ENCODE results near the gene IL20RA.
"Not testable (repeated sequence)": the region's sequence is repeated elsewhere in the genome, so short reads cannot be mapped to it uniquely, and the experiment has no call there.

The IL20RA gene

DNA sequence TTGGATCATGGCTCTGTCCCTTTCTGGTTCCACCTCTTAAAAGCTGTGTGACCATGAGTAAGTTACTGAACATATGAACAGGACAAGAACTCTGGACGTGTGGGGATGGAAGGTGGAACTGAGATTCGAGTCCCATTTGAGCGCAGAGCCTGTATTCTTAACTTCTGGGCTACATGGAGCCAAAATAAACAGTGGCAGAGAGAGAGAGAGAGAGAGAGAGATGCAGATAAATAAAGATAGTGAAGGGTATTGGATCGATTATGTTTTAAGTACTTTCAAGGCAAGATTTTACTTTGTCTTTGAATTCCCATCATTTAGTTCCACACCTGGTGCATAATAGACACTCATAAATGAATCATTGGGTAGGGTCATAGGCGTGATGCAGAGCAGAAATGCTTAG lies 82.9 kb downstream of the IL20RA start:
- no peak overlapping the region for H3K4me3 ChIP-seq (ENCODE audit: low read depth in 1 of 2, low read length in 1 of 2)
- H3K4me1 ChIP-seq (ENCODE audit: control insufficient read depth in 1 of 2, insufficient read depth in 1 of 2, low read depth in 1 of 2, low read length in 1 of 2): no peaks in the 10 kb centered on the region

GRCh38 chr6:136960781-136961180 lies 84.0 kb downstream of the IL20RA start:
- Histone ChIP-seq H3K27me3 (peaks cover 52% of the 10 kb centered on the region), H3K36me3 (no peaks in the 10 kb centered on the region), H3K4me3 (ENCODE audit: low read depth in 1 of 2, low read length in 1 of 2) (no peak overlapping the region), H3K27ac (no peak overlapping the region), H3K4me1 (ENCODE audit: control insufficient read depth in 1 of 2, insufficient read depth in 1 of 2, low read depth in 1 of 2, low read length in 1 of 2) (no peaks in the 10 kb centered on the region), H3K9me3 (no peaks in the 10 kb centered on the region)
- TF ChIP-seq, protein P1, sequence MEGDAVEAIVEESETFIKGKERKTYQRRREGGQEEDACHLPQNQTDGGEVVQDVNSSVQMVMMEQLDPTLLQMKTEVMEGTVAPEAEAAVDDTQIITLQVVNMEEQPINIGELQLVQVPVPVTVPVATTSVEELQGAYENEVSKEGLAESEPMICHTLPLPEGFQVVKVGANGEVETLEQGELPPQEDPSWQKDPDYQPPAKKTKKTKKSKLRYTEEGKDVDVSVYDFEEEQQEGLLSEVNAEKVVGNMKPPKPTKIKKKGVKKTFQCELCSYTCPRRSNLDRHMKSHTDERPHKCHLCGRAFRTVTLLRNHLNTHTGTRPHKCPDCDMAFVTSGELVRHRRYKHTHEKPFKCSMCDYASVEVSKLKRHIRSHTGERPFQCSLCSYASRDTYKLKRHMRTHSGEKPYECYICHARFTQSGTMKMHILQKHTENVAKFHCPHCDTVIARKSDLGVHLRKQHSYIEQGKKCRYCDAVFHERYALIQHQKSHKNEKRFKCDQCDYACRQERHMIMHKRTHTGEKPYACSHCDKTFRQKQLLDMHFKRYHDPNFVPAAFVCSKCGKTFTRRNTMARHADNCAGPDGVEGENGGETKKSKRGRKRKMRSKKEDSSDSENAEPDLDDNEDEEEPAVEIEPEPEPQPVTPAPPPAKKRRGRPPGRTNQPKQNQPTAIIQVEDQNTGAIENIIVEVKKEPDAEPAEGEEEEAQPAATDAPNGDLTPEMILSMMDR (IDR thresholded peaks at IDR 0.05): no peak

More for the DNA sequence above, 82.9 kb downstream of the IL20RA start:
- Histone ChIP-seq H3K27me3 (peaks cover 50% of the 10 kb centered on the region), H3K27ac (no peak overlapping the region), H3K9me3 (no peaks in the 10 kb centered on the region), H3K36me3 (no peaks in the 10 kb centered on the region)
- TF ChIP-seq, protein P1 (IDR thresholded peaks at IDR 0.05): no peak

DNA sequence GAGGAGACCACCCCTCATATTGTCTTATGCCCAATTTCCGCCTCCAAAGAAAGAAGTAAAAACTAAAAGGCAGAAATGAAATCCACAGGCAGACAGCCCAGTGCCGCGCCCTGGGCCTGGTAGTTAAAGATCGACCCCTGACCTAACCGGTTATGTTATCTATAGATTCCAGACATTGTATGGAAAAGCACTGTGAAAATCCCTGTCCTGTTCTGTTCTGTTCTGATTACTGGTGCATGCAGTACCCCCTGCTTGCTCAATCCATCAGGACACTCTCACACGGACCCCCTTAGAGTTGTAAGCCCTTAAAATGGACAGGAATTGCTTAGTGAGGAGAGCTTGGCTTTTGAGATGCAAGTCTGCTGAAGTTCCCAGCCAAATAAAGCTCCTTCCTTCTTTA lies 84.8 kb downstream of the IL20RA start:
- H3K4me1 ChIP-seq (ENCODE audit: control insufficient read depth in 1 of 2, insufficient read depth in 1 of 2, low read depth in 1 of 2, low read length in 1 of 2); H3K9me3 ChIP-seq; H3K36me3 ChIP-seq; H3K4me3 ChIP-seq (ENCODE audit: low read depth in 1 of 2, low read length in 1 of 2); H3K27ac ChIP-seq: not testable (repeated sequence)
- H3K27me3 ChIP-seq: peaks cover 59% of the 10 kb centered on the region

DNA sequence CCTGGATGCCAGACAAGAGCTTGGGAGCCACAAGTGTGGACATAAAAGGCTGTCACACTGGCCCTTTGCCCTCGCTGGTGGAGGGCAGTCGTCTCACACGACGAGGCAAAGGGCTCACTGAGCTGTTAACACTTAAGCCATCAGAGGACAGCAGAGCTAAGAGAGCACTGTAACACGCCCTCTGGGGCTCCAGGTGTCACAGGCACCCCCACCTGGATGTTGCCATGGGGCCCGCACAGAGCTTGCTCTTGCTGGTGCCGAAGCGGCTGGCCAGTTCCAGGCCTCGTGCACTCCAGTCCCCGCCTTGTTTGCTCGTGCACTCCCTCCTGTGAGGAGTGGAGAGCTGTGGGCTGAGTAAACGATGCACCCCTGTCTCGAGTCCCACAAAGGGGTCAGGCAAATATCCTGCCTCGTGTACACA lies 85.3 kb downstream of the IL20RA start:
- Histone ChIP-seq H3K4me3 (ENCODE audit: low read depth in 1 of 2, low read length in 1 of 2) (no peak overlapping the region), H3K9me3 (no peaks in the 10 kb centered on the region), H3K27ac (no peak overlapping the region), H3K27me3 (peaks cover 64% of the 10 kb centered on the region), H3K36me3 (no peaks in the 10 kb centered on the region), H3K4me1 (ENCODE audit: control insufficient read depth in 1 of 2, insufficient read depth in 1 of 2, low read depth in 1 of 2, low read length in 1 of 2) (no peaks in the 10 kb centered on the region)
- TF ChIP-seq, protein P1 (IDR thresholded peaks at IDR 0.05): no peak

- H3K27me3 ChIP-seq: peaks cover 75% of the 10 kb centered on the region
- no peaks in the 10 kb centered on the region for H3K4me1 ChIP-seq (ENCODE audit: control insufficient read depth in 1 of 2, insufficient read depth in 1 of 2, low read depth in 1 of 2, low read length in 1 of 2)
- no peak overlapping the region for H3K4me3 ChIP-seq (ENCODE audit: low read depth in 1 of 2, low read length in 1 of 2)
- H3K9me3 ChIP-seq: no peaks in the 10 kb centered on the region
- TF ChIP-seq, protein P1 (IDR thresholded peaks at IDR 0.05): no peak
- no peak overlapping the region for H3K27ac ChIP-seq
- no peaks in the 10 kb centered on the region for H3K36me3 ChIP-seq
These were observed 86.6 kb downstream of the IL20RA start for GRCh38 chr6:136958168-136958567.

GRCh38 chr6:136956590-136957544 lies 87.9 kb downstream of the IL20RA start:
- Histone ChIP-seq H3K27ac (no peak overlapping the region), H3K27me3 (peaks cover 72% of the 10 kb centered on the region), H3K4me3 (ENCODE audit: low read depth in 1 of 2, low read length in 1 of 2) (no peak overlapping the region), H3K9me3 (no peaks in the 10 kb centered on the region), H3K36me3 (no peaks in the 10 kb centered on the region), H3K4me1 (ENCODE audit: control insufficient read depth in 1 of 2, insufficient read depth in 1 of 2, low read depth in 1 of 2, low read length in 1 of 2) (no peaks in the 10 kb centered on the region)
- TF ChIP-seq, protein P1 (IDR thresholded peaks at IDR 0.05): no peak

Data from neutrophil (primary cell).